DND-41 (cell line): ENCODE measurements around the gene MACF1.
"Not testable (repeated sequence)": the region's sequence is repeated elsewhere in the genome, so short reads cannot be mapped to it uniquely, and the experiment has no call there.

Experiments
- ATAC-seq: fragments of 200-7000 bp; cut with Tn5 transposase; 3 replicates; pipeline ENCODE4 v1.9.1; 2021; ENCODE audit warnings: low read depth; ENCODE audit not compliant: insufficient read depth
- DNase-seq: peaks from one replicate; pipeline ENCODE4 v3.0.0-alpha.2; 2020
- H2AFZ ChIP-seq: 2 replicates; pipeline ENCODE4 v1.6.0; 2012; ENCODE audit warnings: low read depth, low read length
- H3K27ac ChIP-seq: 2 replicates; pipeline ENCODE4 v1.5.1; 2012; ENCODE audit warnings: low read length, inconsistent platforms
- H3K27me3 ChIP-seq: fragments of 200-600 bp; sonication (generic); 2 replicates; pipeline ENCODE4 v1.6.0; 2012; ENCODE audit warnings: low read length, mild to moderate bottlenecking, inconsistent platforms; ENCODE audit not compliant: insufficient read depth, poor library complexity
- H3K36me3 ChIP-seq: 2 replicates; pipeline ENCODE4 v1.5.1; 2012; ENCODE audit warnings: low read length, inconsistent platforms; ENCODE audit not compliant: insufficient read depth
- H3K4me1 ChIP-seq: 2 replicates; pipeline ENCODE4 v1.5.1; 2012; ENCODE audit warnings: mild to moderate bottlenecking, low read length; ENCODE audit not compliant: insufficient read depth
- H3K4me2 ChIP-seq: 2 replicates; pipeline ENCODE4 v1.6.0; 2012; ENCODE audit warnings: mild to moderate bottlenecking, moderate library complexity, low read length, inconsistent platforms; ENCODE audit not compliant: insufficient read depth
- H3K4me3 ChIP-seq, 2 experiments: fragments of 200-600 bp in 1 of 2; shearing (Covaris generic) in 1 of 2; 2 replicates each; pipeline ENCODE4 v1.5.1; 2012 to 2016; ENCODE audit warnings: inconsistent platforms in 2 of 2, low read length in 2 of 2, mild to moderate bottlenecking in 2 of 2, low read depth in 1 of 2, moderate library complexity in 1 of 2
- H3K79me2 ChIP-seq: 2 replicates; pipeline ENCODE4 v1.6.0; 2012; ENCODE audit warnings: low read length, inconsistent platforms; ENCODE audit not compliant: insufficient read depth
- H3K9ac ChIP-seq: 2 replicates; pipeline ENCODE4 v1.6.0; 2012; ENCODE audit warnings: low read depth, mild to moderate bottlenecking, inconsistent platforms, low read length, moderate library complexity
- H3K9me3 ChIP-seq: 2 replicates; pipeline ENCODE4 v1.5.1; 2012; ENCODE audit warnings: low read length, moderate library complexity, mild to moderate bottlenecking, inconsistent platforms; ENCODE audit not compliant: insufficient read depth, severe bottlenecking
- H4K20me1 ChIP-seq: 2 replicates; pipeline ENCODE4 v1.6.0; 2012; ENCODE audit warnings: low read length; ENCODE audit not compliant: insufficient read depth
- EZH2 ChIP-seq: IDR thresholded peaks from 3 replicates; pipeline ENCODE4 v1.6.1; 2012; ENCODE audit warnings: borderline replicate concordance, low read depth, mild to moderate bottlenecking, moderate library complexity, low read length, inconsistent platforms; ENCODE audit not compliant: severe bottlenecking
- TF ChIP-seq, protein P1 (sequence below): IDR thresholded peaks from 2 replicates; pipeline ENCODE4 v1.5.1; 2012; ENCODE audit warnings: borderline replicate concordance, low read length, moderate library complexity, mild to moderate bottlenecking; ENCODE audit not compliant: poor library complexity, severe bottlenecking; ENCODE audit errors: extremely low read depth

Gene MACF1

GRCh38 chr1:39524591-39525365 is 320.3 kb downstream of the MACF1 start:
- Histone ChIP-seq H4K20me1 (no peaks in the 10 kb centered on the region; the same call in 1 of the 2 replicates), H3K4me3 (no peak overlapping the region), H3K27ac (no peak overlapping the region), H3K79me2 (no peaks in the 10 kb centered on the region), H2AFZ (no peak overlapping the region), H3K9me3 (no peaks in the 10 kb centered on the region), H3K36me3 (peaks cover 22% of the 10 kb centered on the region), H3K4me2 (no peak overlapping the region), H3K9ac (no peak overlapping the region), H3K4me1 (no peaks in the 10 kb centered on the region), H3K27me3 (no peaks in the 10 kb centered on the region)
- TF ChIP-seq, protein P1, sequence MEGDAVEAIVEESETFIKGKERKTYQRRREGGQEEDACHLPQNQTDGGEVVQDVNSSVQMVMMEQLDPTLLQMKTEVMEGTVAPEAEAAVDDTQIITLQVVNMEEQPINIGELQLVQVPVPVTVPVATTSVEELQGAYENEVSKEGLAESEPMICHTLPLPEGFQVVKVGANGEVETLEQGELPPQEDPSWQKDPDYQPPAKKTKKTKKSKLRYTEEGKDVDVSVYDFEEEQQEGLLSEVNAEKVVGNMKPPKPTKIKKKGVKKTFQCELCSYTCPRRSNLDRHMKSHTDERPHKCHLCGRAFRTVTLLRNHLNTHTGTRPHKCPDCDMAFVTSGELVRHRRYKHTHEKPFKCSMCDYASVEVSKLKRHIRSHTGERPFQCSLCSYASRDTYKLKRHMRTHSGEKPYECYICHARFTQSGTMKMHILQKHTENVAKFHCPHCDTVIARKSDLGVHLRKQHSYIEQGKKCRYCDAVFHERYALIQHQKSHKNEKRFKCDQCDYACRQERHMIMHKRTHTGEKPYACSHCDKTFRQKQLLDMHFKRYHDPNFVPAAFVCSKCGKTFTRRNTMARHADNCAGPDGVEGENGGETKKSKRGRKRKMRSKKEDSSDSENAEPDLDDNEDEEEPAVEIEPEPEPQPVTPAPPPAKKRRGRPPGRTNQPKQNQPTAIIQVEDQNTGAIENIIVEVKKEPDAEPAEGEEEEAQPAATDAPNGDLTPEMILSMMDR: no peak
- TF ChIP-seq EZH2: no peak
- no peak for ATAC-seq
- DNase-seq: no peak

DNA sequence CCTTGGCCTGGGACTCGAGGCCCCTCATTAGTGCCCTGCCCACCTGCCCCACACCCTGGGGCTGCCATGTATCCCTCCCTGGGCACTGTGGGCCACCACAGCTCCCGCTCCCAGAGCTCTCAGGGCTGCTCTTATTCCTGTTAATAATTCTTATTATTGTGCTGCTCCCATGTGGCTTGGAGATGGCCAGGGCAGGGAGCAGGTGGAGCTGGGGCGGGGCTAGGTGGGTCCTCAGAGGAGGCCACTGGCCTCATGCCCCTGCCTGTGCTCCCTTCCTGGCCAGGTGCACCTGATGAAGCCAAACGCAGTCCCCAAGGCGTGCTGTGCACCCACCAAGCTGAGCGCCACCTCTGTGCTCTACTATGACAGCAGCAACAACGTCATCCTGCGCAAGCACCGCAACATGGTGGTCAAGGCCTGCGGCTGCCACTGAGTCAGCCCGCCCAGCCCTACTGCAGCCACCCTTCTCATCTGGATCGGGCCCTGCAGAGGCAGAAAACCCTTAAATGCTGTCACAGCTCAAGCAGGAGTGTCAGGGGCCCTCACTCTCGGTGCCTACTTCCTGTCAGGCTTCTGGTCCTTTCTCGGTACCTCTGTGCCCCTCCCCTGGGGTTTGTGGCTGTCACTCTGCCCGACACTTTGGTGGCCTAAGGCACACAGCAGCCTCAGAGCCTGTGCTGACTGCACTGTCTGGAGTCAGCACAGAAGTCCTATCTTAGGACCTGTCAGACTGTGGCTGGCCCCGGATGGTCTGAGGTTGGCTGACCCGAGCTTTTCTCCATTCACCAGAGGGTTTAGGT is 321.1 kb downstream of the MACF1 start:
- peak; percentile 89 for ATAC-seq
- Histone ChIP-seq H3K4me3 (no peak overlapping the region), H3K27ac (no peak overlapping the region), H3K36me3 (peaks cover 30% of the 10 kb centered on the region), H3K4me2 (no peak overlapping the region), H3K27me3 (no peaks in the 10 kb centered on the region), H3K4me1 (no peaks in the 10 kb centered on the region), H4K20me1 (no peaks in the 10 kb centered on the region; the same call in 1 of the 2 replicates), H2AFZ (no peak overlapping the region), H3K79me2 (no peaks in the 10 kb centered on the region), H3K9ac (no peak overlapping the region), H3K9me3 (no peaks in the 10 kb centered on the region)
- DNase-seq: peak; percentile 59
- TF ChIP-seq, protein P1: no peak
- no peak for TF ChIP-seq EZH2

DNA sequence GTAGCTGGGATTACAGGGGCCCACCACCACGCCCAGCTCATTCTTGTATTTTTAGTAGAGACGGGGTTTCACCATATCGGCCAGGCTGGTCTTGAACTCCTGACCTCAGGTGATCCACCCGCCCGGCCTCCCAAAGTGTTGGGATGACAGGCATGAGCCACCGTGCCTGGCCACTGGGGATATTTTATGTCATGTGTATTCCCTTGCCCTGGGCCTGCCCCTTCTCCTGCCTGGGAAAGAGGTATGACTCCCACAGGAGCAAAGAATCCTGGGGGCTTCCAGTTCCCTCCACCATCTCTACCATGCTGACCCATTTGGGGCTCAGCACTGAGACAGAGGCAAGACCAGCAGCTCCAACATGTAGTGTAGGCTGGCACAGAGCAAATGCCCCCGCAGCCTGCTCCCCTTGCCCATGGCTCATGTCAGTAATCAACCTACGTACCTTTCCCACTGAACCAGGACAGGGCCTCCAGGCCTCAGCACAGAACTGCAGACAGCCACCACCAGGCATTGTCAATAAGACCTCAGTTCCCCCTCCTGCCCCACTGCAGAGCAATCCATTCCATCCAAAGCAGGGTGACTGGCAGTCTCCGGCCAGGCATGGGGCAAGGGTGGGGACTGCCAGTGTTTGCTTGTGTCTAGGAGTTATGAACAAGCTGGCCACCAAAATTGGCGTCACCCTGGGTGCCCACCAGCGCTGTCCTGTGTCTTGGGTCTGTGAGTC is 322.1 kb downstream of the MACF1 start:
- Histone ChIP-seq H3K4me1 (no peaks in the 10 kb centered on the region), H3K4me2 (no peak overlapping the region), H3K36me3 (peaks cover 38% of the 10 kb centered on the region), H3K4me3 (no peak overlapping the region), H2AFZ (no peak overlapping the region), H3K27me3 (no peaks in the 10 kb centered on the region), H4K20me1 (no peaks in the 10 kb centered on the region; the same call in 1 of the 2 replicates), H3K9me3 (no peaks in the 10 kb centered on the region), H3K27ac (no peak overlapping the region), H3K79me2 (no peaks in the 10 kb centered on the region), H3K9ac (no peak overlapping the region)
- TF ChIP-seq EZH2: no peak
- TF ChIP-seq, protein P1: no peak
- DNase-seq (no peak), ATAC-seq (no peak)

- not testable (repeated sequence) for H3K4me2 ChIP-seq, H3K9ac ChIP-seq, DNase-seq
Measured at GRCh38 chr1:39527190-39527579, 322.7 kb downstream of the MACF1 start.

More at GRCh38 chr1:39527190-39527579, 322.7 kb downstream of the MACF1 start:
- H3K36me3 ChIP-seq: peaks cover 40% of the 10 kb centered on the region
- not testable (repeated sequence) for H3K27ac ChIP-seq, ATAC-seq, H3K9me3 ChIP-seq, H3K79me2 ChIP-seq, H3K4me1 ChIP-seq, H3K27me3 ChIP-seq, H3K4me3 ChIP-seq, H4K20me1 ChIP-seq, H2AFZ ChIP-seq
